Thyroid gland (tissue), 4 donors: ENCODE data around the gene CCIN.

ENCODE experiments used
- POLR2A ChIP-seq, 2 donors: fragments of 450-650 bp; IDR thresholded peaks; one replicate each; pipeline ENCODE4 v1.6.1; 2017; ENCODE audit warnings: antibody characterized with exemption in 2 of 2, mild to moderate bottlenecking in 2 of 2, moderate library complexity in 1 of 2
- TF ChIP-seq, protein P1 (sequence below), 6 experiments: fragments of 200-600 bp in 3 of 6; fragments of 450-650 bp in 3 of 6; sonication (generic) in 3 of 6; IDR thresholded peaks; one replicate each; pipeline ENCODE4 v1.5.1; 2016 to 2019; ENCODE audit warnings: antibody characterized with exemption in 6 of 6, mild to moderate bottlenecking in 2 of 6, inconsistent platforms in 1 of 6, moderate library complexity in 1 of 6

DNA sequence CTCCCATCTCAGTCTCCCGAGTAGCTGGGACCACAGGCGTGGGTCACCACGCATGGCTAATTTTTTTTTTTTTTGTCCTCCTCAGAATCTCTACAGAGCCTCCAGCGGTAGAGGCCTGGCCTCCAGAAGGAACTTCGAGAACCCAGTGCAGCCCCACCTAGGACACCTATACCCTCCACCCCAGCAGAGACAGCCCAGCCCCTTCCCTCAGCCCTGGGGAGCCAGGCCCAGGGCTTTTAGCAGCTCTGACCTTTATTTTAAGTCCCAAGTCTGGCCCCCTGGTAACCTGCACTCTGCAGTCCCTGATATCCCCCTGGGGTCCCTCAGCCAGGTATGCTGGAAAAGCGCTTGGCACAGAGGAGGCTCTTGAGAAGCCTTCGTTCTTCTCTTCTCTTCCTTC is 27.4 kb upstream of the CCIN start:
- TF ChIP-seq, protein P1, sequence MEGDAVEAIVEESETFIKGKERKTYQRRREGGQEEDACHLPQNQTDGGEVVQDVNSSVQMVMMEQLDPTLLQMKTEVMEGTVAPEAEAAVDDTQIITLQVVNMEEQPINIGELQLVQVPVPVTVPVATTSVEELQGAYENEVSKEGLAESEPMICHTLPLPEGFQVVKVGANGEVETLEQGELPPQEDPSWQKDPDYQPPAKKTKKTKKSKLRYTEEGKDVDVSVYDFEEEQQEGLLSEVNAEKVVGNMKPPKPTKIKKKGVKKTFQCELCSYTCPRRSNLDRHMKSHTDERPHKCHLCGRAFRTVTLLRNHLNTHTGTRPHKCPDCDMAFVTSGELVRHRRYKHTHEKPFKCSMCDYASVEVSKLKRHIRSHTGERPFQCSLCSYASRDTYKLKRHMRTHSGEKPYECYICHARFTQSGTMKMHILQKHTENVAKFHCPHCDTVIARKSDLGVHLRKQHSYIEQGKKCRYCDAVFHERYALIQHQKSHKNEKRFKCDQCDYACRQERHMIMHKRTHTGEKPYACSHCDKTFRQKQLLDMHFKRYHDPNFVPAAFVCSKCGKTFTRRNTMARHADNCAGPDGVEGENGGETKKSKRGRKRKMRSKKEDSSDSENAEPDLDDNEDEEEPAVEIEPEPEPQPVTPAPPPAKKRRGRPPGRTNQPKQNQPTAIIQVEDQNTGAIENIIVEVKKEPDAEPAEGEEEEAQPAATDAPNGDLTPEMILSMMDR (IDR thresholded peaks at IDR 0.05) = no peak
- no peak for TF ChIP-seq POLR2A (IDR thresholded peaks at IDR 0.05)
